Osteocyte (in vitro differentiated cells): ENCODE results near the gene FFAR1. TPM values are rescaled to one million over a fixed set of nuclear protein-coding genes. Genes with fewer than 3 reads are reported as not detected.

Experiments used
- DNase-seq: peaks from one replicate; pipeline ENCODE4 v3.0.0; 2021; ENCODE audit warnings: mixed read lengths; ENCODE audit not compliant: unreplicated experiment; ENCODE audit errors: extremely low spot score
- H3K27ac Mint-ChIP-seq: one replicate; pipeline ENCODE4 v1.8.0; 2021; ENCODE audit warnings: mild to moderate bottlenecking, mixed read lengths; ENCODE audit not compliant: unreplicated experiment
- H3K27me3 Mint-ChIP-seq: one replicate; pipeline ENCODE4 v1.8.0; 2021; ENCODE audit warnings: mixed read lengths; ENCODE audit not compliant: unreplicated experiment
- H3K36me3 Mint-ChIP-seq: one replicate; pipeline ENCODE4 v1.8.0; 2021; ENCODE audit warnings: mixed read lengths; ENCODE audit not compliant: unreplicated experiment
- H3K4me1 Mint-ChIP-seq: one replicate; pipeline ENCODE4 v1.8.0; 2021; ENCODE audit warnings: mixed read lengths; ENCODE audit not compliant: unreplicated experiment
- H3K4me3 Mint-ChIP-seq: one replicate; pipeline ENCODE4 v1.8.0; 2021; ENCODE audit warnings: mild to moderate bottlenecking, moderate library complexity, mixed read lengths; ENCODE audit not compliant: unreplicated experiment
- H3K9me3 Mint-ChIP-seq: one replicate; pipeline ENCODE4 v1.8.0; 2021; ENCODE audit warnings: mixed read lengths; ENCODE audit not compliant: unreplicated experiment
- total RNA-seq: library from RNA; stranded (reverse); gene quantifications from 2 replicates; pipeline ENCODE4 v1.2.1, GENCODE V29; 2021
- TF ChIP-seq, protein P1 (sequence below): fragments of 200-600 bp; sonication (generic); IDR thresholded peaks from 2 replicates; pipeline ENCODE4 v1.5.0; 2021; ENCODE audit warnings: antibody characterized with exemption, mild to moderate bottlenecking, moderate library complexity

FFAR1 gene
- total RNA-seq, 1 donor from 2014 or later = not detected

- Mint-ChIP-seq H3K4me1 (no peaks in the 10 kb centered on the region), H3K27me3 (no peaks in the 10 kb centered on the region), H3K36me3 (no peaks in the 10 kb centered on the region), H3K9me3 (peaks cover 7% of the 10 kb centered on the region), H3K4me3 (no peak overlapping the region), H3K27ac (no peak overlapping the region)
- DNase-seq = no peak
- TF ChIP-seq, protein P1, sequence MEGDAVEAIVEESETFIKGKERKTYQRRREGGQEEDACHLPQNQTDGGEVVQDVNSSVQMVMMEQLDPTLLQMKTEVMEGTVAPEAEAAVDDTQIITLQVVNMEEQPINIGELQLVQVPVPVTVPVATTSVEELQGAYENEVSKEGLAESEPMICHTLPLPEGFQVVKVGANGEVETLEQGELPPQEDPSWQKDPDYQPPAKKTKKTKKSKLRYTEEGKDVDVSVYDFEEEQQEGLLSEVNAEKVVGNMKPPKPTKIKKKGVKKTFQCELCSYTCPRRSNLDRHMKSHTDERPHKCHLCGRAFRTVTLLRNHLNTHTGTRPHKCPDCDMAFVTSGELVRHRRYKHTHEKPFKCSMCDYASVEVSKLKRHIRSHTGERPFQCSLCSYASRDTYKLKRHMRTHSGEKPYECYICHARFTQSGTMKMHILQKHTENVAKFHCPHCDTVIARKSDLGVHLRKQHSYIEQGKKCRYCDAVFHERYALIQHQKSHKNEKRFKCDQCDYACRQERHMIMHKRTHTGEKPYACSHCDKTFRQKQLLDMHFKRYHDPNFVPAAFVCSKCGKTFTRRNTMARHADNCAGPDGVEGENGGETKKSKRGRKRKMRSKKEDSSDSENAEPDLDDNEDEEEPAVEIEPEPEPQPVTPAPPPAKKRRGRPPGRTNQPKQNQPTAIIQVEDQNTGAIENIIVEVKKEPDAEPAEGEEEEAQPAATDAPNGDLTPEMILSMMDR = no peak
These were observed 34.2 kb downstream of the FFAR1 start for GRCh38 chr19:35381926-35382325.

DNA sequence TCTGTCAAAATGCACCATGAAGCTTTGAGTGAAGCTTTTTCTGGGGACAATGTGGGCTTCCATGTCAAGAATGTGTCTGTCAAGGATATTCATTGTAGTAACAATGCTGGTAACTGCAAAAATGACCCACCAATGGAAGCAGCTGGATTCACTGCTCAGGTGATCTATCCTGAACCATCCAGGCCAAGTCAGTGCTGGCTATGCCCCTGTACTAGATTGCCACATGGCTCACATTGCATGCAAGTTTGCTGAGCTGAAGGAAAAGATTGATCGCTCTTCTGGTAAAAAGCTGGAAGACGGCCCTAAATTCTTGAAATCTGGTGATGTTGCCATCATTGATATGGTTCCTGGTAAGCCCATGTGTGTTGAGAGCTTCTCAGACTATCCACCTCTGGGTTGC lies 35.8 kb downstream of the FFAR1 start:
- H3K4me1 Mint-ChIP-seq = no peaks in the 10 kb centered on the region
- peaks cover 11% of the 10 kb centered on the region for H3K9me3 Mint-ChIP-seq
- H3K27ac Mint-ChIP-seq = no peak overlapping the region
- no peak overlapping the region for H3K4me3 Mint-ChIP-seq
- DNase-seq = peak; percentile 25
- H3K36me3 Mint-ChIP-seq = no peaks in the 10 kb centered on the region
- TF ChIP-seq, protein P1 = no peak
- no peaks in the 10 kb centered on the region for H3K27me3 Mint-ChIP-seq

DNA sequence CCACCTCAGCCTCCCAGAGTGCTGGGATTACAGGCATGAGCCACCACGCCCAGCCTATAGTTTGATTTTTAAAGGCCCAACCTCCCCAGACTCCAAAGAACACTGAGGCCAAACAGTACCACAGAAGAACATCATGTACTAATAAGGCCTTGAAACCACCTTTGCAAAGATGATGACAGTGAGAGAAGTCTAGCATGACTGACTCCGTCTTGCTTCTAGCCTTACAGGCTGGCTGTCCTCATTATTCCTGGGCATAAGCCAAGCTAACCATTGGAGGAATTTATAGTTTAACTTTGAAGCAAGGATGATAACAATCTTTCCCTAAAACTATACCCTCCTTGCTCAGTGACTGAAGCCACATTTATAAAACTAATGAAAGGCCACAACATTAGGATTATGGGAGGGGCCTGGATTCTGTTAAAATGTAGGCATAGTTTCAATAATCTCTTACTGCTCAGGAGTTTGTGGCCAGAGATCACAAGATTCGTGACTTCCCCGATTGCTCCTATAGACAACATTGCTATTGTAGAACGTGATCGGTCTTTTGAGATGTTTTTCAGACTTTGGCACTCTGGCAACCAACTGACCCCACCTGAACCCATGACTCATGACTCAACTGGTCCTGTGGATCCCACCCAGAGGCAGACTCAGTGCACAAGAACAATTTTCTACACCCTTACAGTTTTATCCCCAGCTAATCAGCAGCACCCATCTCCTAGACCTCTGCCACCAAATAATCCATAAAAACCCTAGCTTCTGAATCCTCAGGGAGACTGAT lies 40.8 kb downstream of the FFAR1 start:
- no peak overlapping the region for H3K4me3 Mint-ChIP-seq
- no peak overlapping the region for H3K27ac Mint-ChIP-seq
- peaks cover 11% of the 10 kb centered on the region for H3K9me3 Mint-ChIP-seq
- no peaks in the 10 kb centered on the region for H3K27me3 Mint-ChIP-seq
- TF ChIP-seq, protein P1 = no peak
- H3K4me1 Mint-ChIP-seq = no peaks in the 10 kb centered on the region
- no peaks in the 10 kb centered on the region for H3K36me3 Mint-ChIP-seq
- DNase-seq = peak; percentile 6

DNA sequence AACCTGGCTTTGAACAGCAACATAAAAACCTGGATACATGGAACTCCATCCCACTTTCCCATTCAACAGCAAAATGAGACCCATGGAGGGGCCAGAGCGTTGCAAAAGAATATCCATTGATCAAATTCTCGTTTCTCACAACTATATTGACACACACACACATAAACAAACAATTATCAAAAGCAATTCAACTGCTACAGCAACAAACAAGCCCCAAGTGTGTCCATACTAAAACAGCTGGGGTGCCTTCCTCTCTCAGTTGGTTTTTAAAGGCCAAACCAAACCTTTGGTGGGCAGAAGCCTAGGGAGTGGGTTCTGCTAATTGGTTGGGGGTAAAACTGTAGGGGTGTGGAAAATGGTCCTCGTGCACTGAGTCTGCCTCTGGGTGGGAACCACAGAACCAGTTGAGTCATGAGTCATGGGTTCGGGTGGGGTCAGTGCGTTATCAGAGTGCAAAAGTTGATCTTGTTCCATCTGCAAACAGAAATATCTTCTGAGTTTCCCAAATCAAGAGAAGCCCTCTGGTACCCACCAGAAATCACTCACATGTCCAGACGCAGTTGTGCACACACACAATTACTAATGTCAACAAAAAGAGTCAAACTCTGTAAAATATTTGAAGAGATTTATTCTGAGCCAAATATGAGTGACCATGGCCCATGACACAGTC lies 41.6 kb downstream of the FFAR1 start:
- H3K27me3 Mint-ChIP-seq = no peaks in the 10 kb centered on the region
- no peak overlapping the region for H3K27ac Mint-ChIP-seq
- H3K36me3 Mint-ChIP-seq = no peaks in the 10 kb centered on the region
- peak; percentile 19 for DNase-seq
- no peaks in the 10 kb centered on the region for H3K4me1 Mint-ChIP-seq
- TF ChIP-seq, protein P1 = no peak
- no peak overlapping the region for H3K4me3 Mint-ChIP-seq
- H3K9me3 Mint-ChIP-seq = peaks cover 11% of the 10 kb centered on the region
